Measurements from ENCODE around the gene OGFOD2.

- TF ChIP-seq POLR2A (IDR thresholded peaks at IDR 0.05; ENCODE audit: low read length) (no peak), GATA1 (IDR thresholded peaks at IDR 0.05; ENCODE audit: low read depth, low read length) (no peak)
These were observed 26.4 kb downstream of the OGFOD2 start for GRCh38 chr12:123001464-123001863.

Data from erythroblast (primary cell).